HG03558 (cell line): ENCODE data around the gene PRG2.
"Not testable (repeated sequence)": the region's sequence is repeated elsewhere in the genome, so short reads cannot be mapped to it uniquely, and the experiment has no call there.

ENCODE experiments used
- ATAC-seq: cut with Tn5 transposase; IDR thresholded peaks from one replicate; pipeline ENCODE4 v1.9.1; 2021; ENCODE audit warnings: moderate number of reproducible peaks; ENCODE audit not compliant: unreplicated experiment; ENCODE audit errors: extremely low read depth

Gene PRG2

GRCh38 chr11:57421066-57421465 lies 30.6 kb upstream of the PRG2 start:
- no peak for ATAC-seq

DNA sequence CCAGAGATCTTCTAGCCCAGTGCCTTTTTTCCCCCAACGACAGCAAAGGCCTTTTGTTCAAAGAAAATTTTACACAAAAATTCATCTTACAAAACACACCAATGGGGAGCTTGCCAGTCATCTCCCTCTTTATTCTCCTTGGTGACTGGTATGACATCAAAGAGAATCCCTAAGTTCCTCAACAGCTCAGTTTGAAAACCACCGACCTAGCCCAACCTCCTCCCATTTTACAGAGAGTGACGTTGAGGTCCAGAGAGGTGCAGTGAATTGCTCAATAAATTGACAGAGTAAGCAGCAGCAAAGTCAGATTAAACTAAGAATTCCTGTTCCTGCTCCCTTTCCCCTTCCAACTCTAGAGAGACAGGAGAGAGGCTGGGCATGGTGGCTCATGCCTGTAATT lies 28.7 kb upstream of the PRG2 start:
- ATAC-seq = no peak

DNA sequence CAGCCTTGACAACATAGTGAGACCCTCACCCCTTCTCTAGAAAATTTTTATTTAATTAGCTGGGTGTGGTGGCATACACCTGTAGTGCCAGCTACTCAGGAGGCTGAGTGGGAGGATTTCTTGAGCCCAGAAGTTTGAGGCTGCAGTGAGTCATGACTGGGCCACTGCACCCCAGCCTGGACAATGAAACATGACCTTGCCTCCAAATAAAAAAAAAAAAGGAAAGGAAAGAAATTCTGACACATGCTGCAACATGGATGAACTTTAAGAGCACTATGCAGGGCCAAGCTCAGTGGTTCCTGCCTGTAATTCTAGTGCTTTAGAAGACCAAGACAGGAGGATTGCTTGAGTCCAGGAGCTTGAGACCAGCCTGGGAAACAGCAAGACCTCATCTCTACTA lies 27.7 kb upstream of the PRG2 start:
- no peak for ATAC-seq

GRCh38 chr11:57417056-57417455 lies 26.6 kb upstream of the PRG2 start:
- ATAC-seq = no peak

DNA sequence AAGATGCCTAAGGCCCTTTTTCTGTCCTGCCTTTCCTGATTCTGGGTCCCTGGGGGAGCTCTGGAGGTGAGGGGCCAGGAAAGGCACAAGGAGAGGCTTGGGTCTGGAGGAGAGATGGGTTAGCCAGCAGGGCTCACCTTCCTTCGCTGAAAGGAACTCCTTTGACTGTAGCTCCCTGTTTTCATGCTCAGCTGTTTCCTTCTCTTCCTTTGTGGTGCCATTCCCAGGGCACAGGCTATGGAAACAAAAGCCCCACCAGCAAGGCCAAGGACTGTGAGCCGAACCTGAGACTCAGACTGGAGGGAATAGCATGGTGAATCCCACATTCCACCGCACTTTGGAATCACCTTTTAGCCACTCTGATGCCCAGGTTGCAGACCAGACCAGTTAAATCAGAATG lies 26.0 kb upstream of the PRG2 start:
- ATAC-seq = no peak

DNA sequence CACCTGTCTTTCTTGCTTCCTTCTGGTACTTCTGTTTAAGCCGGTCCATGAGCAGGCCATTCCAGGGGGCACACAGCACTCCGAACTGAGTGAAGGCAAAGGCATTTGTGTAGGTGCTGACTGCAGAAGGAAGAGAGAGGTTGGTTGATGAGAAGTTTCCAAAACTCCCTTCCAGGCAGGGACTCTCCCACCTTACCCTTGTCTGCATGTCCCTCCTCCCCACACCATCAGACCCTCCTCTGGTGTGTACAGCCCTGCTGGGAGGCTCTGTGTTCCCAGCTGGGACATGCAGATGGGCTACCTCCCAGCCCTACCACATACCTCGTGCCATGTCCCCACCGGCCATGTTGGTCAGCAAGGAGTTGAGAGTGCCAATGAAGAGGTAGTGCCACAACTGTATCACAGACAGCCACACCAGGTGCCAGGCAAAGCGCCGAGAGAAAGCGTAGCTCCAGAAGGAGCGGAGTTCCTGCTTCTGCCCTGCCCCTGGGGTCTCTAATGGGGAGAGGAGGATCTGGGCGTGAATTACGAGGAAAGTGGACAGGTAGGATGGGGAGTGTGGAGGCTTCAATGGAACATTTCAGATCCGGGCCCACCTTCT lies 24.3 kb upstream of the PRG2 start:
- ATAC-seq = no peak

- no peak for ATAC-seq
These were observed 23.2 kb upstream of the PRG2 start for GRCh38 chr11:57413681-57414080.

GRCh38 chr11:57410287-57410686 lies 19.8 kb upstream of the PRG2 start:
- no peak for ATAC-seq

- ATAC-seq = no peak
These were observed 19.1 kb upstream of the PRG2 start for GRCh38 chr11:57409321-57410100.

DNA sequence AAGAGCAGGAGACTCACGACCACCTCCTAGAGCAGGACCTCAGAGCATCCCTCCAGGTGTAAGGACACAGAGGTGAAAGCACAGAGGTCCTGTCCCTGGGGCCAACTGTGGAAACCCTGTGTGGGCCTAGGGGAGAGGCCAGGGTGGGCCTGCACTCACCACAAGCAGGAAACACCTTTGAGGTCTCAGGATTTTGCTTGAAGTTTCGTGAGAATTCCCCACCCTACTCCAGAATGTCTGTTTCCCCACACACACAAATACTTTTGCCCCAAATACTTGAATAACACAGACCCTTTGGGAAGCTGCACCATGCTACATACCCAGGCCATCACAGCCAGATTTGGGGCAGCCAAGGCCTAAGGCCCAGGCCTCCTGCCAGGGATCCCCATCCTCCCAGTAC lies 18.3 kb upstream of the PRG2 start:
- no peak for ATAC-seq

- no peak for ATAC-seq
These were observed 17.6 kb upstream of the PRG2 start for GRCh38 chr11:57407941-57408475.

- no peak for ATAC-seq
These were observed 16.8 kb upstream of the PRG2 start for GRCh38 chr11:57407010-57407920.

DNA sequence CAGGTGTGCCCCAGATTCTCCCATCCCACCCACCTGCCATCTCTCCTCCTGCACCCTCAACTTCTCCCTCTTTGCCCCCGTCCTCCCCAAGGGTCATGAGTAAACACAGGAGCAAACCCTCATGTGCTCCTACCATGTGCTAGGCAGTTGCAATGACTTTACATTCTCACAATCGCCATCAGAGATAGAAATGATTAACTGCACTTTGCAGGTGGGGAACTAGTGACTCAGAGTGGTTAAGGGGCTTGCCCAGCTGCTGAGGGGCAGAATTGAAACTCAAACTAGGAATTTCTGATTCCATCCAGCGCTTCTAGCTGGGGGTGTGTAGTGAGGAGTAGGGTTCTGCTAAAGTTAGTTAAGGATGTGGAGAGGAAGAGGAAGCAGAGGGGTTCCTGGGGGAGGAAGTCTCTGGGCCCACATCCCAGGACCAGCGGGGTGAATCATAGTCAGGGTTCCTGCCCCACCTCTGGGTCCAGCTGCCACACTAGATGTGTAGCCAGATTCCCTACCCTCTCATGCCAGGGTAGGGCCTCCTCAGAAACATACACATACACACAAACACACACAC lies 16.0 kb upstream of the PRG2 start:
- peak; percentile 92 for ATAC-seq

DNA sequence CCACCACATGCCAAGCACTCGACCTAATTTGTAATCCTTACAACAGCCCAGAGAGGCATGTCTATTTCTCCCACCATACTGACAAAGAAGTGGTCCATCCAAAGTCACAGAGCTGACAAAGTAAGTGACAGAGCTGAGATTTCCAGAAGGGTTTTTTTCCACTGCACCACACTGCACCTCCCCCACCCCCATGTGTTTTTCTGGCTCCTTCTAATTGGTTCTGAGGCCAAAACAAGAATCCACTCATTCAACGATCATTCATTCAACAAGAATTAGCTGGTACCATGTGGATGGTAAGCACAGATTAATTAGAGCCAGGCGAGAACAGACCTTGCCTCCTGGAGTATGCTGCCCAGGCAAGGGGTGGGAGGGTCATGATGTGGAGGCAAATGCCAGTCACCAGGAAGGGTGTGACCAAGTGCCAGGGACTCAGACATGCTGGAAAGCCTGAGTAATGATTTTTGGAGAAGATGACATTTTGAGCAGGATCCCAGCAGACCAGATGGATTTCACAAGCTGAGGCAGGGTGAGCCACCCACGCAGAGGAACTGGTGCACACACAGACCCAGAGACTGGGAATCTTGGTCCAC lies 14.9 kb upstream of the PRG2 start:
- no peak for ATAC-seq

DNA sequence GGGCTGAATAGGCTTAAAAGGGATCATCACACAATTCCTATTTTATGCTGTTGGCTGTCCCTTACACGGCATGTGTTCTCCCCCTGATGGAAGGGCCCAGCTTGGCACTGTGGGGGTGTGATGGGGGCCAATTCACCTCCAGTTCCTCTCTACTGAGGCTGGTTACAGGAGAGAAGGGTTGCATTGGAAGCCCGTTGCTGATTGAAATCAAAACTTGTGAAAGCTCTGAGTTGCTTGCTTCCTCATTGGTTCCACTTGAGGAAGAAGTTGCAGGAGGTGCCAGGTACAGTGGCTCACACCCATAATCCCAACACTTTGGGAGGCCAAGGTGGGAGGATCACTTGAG lies 13.3 kb upstream of the PRG2 start:
- no peak for ATAC-seq

DNA sequence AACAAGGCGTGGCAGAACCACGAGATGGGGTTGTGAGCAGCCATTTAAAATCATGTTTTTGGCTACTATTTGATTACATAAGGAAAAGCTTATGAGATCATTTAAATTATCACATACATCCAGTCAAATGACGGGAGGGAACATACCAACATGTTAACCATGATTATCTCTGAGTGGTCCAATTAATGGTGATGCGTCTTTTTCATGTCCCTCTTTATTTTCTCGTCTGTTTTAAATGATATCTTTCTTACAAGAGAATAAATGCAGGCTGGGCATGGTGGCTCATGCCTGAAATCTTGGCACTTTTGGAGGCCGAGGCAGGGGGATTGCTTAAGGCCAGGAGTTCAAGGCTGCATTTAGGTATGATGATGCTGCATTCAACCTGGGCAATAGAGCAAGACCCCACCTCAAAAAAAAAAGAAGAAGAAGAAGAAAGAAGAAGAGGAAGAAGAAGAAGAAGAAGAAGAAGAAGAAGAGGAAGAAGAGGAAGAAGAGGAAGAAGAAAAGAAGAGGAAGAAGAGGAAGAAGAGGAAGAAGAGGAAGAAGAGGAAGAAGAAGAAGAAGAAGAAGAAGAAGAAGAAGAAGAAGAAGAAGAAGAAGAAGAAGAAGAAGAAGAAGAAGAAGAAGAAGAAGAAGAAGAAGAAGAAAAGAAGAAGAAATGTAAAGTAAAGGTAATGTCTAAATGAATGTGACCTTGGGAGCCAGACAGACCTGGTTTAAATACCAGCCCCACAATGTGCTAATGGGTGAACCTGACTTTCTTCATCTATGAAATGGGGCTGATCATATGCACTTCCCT lies 12.8 kb upstream of the PRG2 start:
- not testable (repeated sequence) for ATAC-seq

DNA sequence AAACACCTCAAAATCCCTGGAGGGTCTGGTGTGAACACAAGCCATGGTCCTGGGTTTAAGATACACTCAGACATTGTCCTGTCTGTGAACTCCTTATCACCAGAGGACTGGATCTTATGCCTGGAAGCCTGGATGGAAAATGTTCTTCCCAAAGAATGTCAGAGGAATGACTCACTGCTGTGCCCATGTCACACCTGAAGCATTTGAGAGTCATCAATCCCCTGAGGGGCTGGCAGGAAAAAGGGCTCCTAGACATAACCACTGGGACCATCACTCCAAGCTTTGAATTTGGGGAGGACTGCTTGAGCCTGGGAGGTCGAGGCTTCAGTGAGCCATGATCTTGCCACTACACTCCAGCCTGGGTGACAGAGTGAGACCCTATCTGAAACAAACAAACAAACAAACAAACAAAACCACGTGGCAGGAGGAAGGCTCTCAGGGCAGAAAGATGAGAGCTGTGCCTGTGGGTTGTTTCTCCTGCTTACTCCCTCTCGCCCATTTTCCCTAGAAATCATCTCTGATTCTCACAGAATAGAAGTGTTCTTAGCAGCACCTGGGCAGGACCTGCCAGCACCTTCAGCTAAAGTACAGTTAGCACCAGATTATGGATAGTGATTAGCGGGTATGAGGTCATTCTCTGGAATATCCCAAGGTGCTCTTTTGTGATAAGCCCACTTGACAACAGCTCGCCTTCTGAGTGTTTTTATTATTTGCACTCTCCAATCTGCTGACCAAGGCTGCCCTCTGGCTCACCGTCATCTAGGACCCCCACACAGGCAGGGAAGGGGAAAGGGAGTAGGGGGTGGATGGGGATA lies 11.9 kb upstream of the PRG2 start:
- ATAC-seq = no peak

DNA sequence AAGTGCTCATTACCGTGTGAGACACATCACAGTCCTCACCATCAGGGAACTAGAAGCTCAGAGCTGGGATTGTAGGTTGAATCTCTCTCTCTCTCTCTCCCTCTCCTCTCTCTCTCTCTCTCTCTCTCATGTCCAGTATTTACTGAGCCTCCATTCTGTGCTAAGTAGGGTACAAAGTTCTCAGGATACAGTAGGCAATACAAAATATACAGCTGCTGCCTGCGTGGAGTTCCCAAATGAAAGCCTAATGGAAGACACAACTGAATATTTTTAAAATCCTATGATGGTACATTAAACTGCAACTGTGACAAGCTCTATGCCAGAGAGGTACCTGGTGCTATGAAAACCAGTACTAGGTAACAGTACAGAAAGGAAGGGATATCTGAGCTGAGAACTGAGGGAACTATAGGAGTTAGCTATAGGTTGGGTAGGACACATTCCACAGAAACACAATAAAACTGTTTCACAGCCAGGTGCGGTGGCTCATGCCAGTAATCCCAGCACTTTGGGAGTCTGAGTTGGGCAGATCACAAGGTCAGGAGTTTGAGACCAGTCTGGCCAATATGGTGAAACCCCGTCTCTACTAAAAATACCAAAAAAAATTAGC lies 9.6 kb upstream of the PRG2 start:
- no peak for ATAC-seq
